Measurements from ENCODE around the gene YIPF2.

- TF ChIP-seq CTCF (IDR thresholded peaks at IDR 0.05) (no peak), EP300 (IDR thresholded peaks at IDR 0.05; ENCODE audit: low read depth) (no peak)
Measured at GRCh38 chr19:10975374-10976130, 47.1 kb upstream of the YIPF2 start.

All from transverse colon (tissue), 3 donors.